Measurements from ENCODE around the gene KLHL42. TPM values are rescaled to one million over a fixed set of nuclear protein-coding genes. Genes with fewer than 3 reads are reported as not detected.

KLHL42 gene
- total RNA-seq, 4 donors from 2014 or later: 40.9 to 56.1 (median 45.3) TPM

DNA sequence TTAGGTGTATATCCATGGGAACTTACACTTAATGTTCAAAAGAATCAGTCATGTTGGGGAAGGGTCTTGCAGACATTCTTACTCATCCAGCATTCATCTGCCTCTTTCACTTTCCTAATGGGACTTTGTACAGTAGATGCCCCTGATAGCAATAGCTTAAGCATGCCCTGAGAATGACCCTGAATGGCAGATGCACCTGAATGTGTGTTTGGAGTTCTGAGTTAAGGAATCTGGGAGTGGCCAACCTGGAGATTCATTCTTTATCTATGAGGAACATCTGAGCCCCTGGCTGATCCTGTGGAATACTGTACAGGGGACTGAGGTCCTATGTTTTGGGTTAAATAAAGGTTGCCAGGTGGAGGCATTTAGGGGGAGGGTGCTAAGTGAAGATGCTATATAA is 71.3 kb downstream of the KLHL42 start:
- intact Hi-C loops (cut with DNase I; ENCODE audit: low total_unique reads): no loop called here
- TF ChIP-seq, protein P1, sequence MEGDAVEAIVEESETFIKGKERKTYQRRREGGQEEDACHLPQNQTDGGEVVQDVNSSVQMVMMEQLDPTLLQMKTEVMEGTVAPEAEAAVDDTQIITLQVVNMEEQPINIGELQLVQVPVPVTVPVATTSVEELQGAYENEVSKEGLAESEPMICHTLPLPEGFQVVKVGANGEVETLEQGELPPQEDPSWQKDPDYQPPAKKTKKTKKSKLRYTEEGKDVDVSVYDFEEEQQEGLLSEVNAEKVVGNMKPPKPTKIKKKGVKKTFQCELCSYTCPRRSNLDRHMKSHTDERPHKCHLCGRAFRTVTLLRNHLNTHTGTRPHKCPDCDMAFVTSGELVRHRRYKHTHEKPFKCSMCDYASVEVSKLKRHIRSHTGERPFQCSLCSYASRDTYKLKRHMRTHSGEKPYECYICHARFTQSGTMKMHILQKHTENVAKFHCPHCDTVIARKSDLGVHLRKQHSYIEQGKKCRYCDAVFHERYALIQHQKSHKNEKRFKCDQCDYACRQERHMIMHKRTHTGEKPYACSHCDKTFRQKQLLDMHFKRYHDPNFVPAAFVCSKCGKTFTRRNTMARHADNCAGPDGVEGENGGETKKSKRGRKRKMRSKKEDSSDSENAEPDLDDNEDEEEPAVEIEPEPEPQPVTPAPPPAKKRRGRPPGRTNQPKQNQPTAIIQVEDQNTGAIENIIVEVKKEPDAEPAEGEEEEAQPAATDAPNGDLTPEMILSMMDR (IDR thresholded peaks at IDR 0.05): no peak
- no peak for TF ChIP-seq POLR2A (IDR thresholded peaks at IDR 0.05)
- H3K36me3 ChIP-seq: no peaks in the 10 kb centered on the region
- no peak overlapping the region for H3K4me3 ChIP-seq
- no peak overlapping the region for H3K27ac ChIP-seq
- no peaks in the 10 kb centered on the region for H3K9me3 ChIP-seq
- no peaks in the 10 kb centered on the region for H3K27me3 ChIP-seq
- no peaks in the 10 kb centered on the region for H3K4me1 ChIP-seq
- no peak for DNase-seq

DNA sequence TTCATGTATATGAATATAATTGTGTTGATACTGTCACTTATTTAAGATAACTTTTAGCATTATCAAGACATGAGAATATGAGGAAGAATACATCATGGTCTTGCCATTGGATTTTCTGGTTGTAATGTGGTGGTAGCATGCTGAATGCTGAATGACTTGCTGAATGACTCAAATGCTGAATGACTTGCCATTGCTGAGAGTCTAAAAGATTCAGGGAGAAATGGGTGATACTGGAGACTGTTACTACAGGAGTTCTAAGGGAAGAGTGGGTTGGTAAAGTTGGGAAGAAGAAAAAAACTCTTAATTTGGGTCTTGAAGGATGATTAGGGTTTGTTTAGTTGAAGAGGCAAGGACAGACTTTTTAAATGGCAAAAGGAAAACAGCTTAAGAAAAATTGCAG is 72.1 kb downstream of the KLHL42 start:
- Histone ChIP-seq H3K36me3 (no peaks in the 10 kb centered on the region), H3K27me3 (no peaks in the 10 kb centered on the region), H3K27ac (no peak overlapping the region), H3K4me1 (no peaks in the 10 kb centered on the region), H3K9me3 (no peaks in the 10 kb centered on the region), H3K4me3 (no peak overlapping the region)
- no peak for DNase-seq
- TF ChIP-seq, protein P1 (IDR thresholded peaks at IDR 0.05): no peak
- no peak for TF ChIP-seq POLR2A (IDR thresholded peaks at IDR 0.05)
- intact Hi-C loops (cut with DNase I; ENCODE audit: low total_unique reads): no loop called here

Small RNA genes lying within 50 kb of the gene (small RNA-seq; reads per million reads assigned to genes)
- gene RF00019: not detected
- gene RF02271: not detected

Other genes starting within 250 kb of the KLHL42 start
- 1 to 10 TPM in 2 of 4 donors, under 1 TPM in 1, not detected in 1; 0.29 to 1.9 (median 1.4) TPM for gene REP15, start 83.8 kb upstream of the KLHL42 start, total RNA-seq
- gene MRPS35, start 69.4 kb upstream of the KLHL42 start, total RNA-seq: 10 to 100 TPM; 40.9 to 66.9 (median 55.9) TPM
- gene MANSC4, start within 50 bp of the KLHL42 start, total RNA-seq: under 1 TPM in 2 of 4 donors, not detected in 2; 0.48 to 0.73 TPM
- 1 to 10 TPM in 2 of 4 donors, not detected in 2; 1.5 to 2.4 TPM for gene PTHLH, start 192.5 kb downstream of the KLHL42 start, total RNA-seq